HEK293 (cell line): ENCODE measurements around the gene CCDC61.

Experiments used
- CTCF ChIP-seq: fragments of 450-650 bp; formaldehyde crosslinking; IDR thresholded peaks from 2 replicates; pipeline ENCODE4 v1.5.1; 2016; ENCODE audit warnings: missing biosample characterization, missing genetic modification characterization
- EGR2 ChIP-seq: fragments of 450-650 bp; formaldehyde crosslinking; IDR thresholded peaks from 2 replicates; pipeline ENCODE4 v1.5.1; 2016; ENCODE audit warnings: low read depth, missing biosample characterization, missing genetic modification characterization
- HOXC10 ChIP-seq: sonication (generic); formaldehyde crosslinking; IDR thresholded peaks from 2 replicates; pipeline ENCODE4 v1.8.1; 2023; ENCODE audit warnings: mild to moderate bottlenecking, missing genetic modification reagents
- PBX3 ChIP-seq: sonication (generic); formaldehyde crosslinking; IDR thresholded peaks from 2 replicates; pipeline ENCODE4 v1.8.1; 2022; ENCODE audit warnings: mild to moderate bottlenecking, moderate library complexity, missing genetic modification reagents
- ZNF132 ChIP-seq: fragments of 450-650 bp; formaldehyde crosslinking; IDR thresholded peaks from 2 replicates; pipeline ENCODE4 v1.5.1; 2017; ENCODE audit warnings: missing biosample characterization, missing genetic modification characterization, borderline replicate concordance
- ZNF23 ChIP-seq: fragments of 450-650 bp; formaldehyde crosslinking; IDR thresholded peaks from 2 replicates; pipeline ENCODE4 v1.5.1; 2016; ENCODE audit warnings: missing biosample characterization, missing genetic modification characterization, borderline replicate concordance
- ZNF398 ChIP-seq: fragments of 450-650 bp; formaldehyde crosslinking; IDR thresholded peaks from 2 replicates; pipeline ENCODE4 v1.5.1; 2017; ENCODE audit warnings: missing biosample characterization, missing genetic modification characterization
- ZNF555 ChIP-seq: fragments of 450-650 bp; formaldehyde crosslinking; conservative IDR thresholded peaks from 2 replicates; pipeline ENCODE4 v1.5.1; 2017; ENCODE audit warnings: missing biosample characterization, mild to moderate bottlenecking, missing genetic modification characterization, inconsistent platforms
- ZNF639 ChIP-seq: fragments of 450-650 bp; formaldehyde crosslinking; IDR thresholded peaks from 2 replicates; pipeline ENCODE4 v1.5.1; 2016; ENCODE audit warnings: missing biosample characterization, missing genetic modification characterization
- ZNF785 ChIP-seq: fragments of 450-650 bp; formaldehyde crosslinking; IDR thresholded peaks from 2 replicates; pipeline ENCODE4 v1.5.1; 2016; ENCODE audit warnings: missing biosample characterization, missing genetic modification characterization

GRCh38 chr19:45962021-45962420 is 33.2 kb upstream of the CCDC61 start:
- no peak for TF ChIP-seq CTCF (tag by site-specific recombination)
- TF ChIP-seq PBX3 (CRISPR knock-in tag), result no peak
- TF ChIP-seq ZNF555 (tag by site-specific recombination), result no peak
- no peak for TF ChIP-seq ZNF639 (tag by site-specific recombination)
- TF ChIP-seq HOXC10 (CRISPR knock-in tag), result no peak
- no peak for TF ChIP-seq ZNF785 (tag by site-specific recombination)
- no peak for TF ChIP-seq ZNF132 (tag by site-specific recombination)
- no peak for TF ChIP-seq EGR2 (tag by site-specific recombination)
- TF ChIP-seq ZNF23 (tag by site-specific recombination), result no peak
- TF ChIP-seq ZNF398 (tag by site-specific recombination), result no peak
